Stimulated activated CD4-positive, alpha-beta T cell treated with anti-CD3 and anti-CD28 coated beads, Interleukin-4, amount 100 ng/mL, for 1 hour (primary cell): ENCODE results near the gene BMP7.

Source experiments
- DNase-seq: peaks from one replicate; pipeline ENCODE4 v3.0.0-alpha.2; 2020

BMP7 gene

GRCh38 chr20:57187068-57187634 is 79.3 kb downstream of the BMP7 start:
- DNase-seq, result no peak

- no peak for DNase-seq
Observed at GRCh38 chr20:57186192-57186591, 80.2 kb downstream of the BMP7 start.

GRCh38 chr20:57185188-57185743 is 81.2 kb downstream of the BMP7 start:
- no peak for DNase-seq

- no peak for DNase-seq
Observed at GRCh38 chr20:57183457-57184009, 82.9 kb downstream of the BMP7 start.

GRCh38 chr20:57181639-57182038 is 84.8 kb downstream of the BMP7 start:
- no peak for DNase-seq

DNA sequence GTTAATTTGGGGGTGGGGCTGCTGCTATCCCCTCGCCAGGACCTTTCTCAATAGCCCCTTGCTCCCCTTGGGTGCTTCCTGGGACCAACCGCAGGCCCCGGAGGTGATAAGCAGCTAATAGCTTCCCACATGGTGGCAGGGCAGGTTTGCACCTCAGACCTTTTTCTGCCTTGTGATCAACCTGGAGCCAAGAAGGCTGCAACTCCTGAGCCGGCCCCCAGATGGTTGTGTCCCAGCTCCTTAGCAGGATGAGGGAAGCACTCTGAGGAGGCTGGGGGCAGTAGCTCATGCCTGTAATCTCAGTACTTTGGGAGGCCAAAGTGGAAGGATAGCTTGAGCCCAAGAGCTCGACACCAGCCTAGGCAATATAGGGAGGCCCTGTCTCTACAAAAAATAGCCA is 85.5 kb downstream of the BMP7 start:
- DNase-seq, result no peak

DNA sequence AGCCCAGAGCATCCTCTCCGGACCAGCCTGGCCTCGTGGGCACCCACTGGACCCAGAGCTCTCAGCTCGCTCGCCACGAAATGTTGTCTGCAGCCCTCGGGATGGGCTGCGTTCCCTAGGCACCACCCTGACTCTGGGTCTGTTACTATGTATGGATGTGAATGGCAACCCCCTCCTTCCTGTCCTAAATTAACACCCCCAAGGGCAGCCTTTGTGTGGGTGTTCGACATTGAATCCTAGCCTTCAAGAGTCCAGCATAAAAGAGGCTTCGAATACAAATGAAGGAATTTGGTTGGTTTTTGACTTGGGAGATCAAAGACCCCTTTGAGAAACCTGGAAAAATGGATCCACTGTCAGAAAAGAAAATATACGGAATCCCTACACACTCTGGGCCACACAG is 86.1 kb downstream of the BMP7 start:
- DNase-seq, result no peak

GRCh38 chr20:57179265-57179664 is 87.2 kb downstream of the BMP7 start:
- DNase-seq, result no peak

DNA sequence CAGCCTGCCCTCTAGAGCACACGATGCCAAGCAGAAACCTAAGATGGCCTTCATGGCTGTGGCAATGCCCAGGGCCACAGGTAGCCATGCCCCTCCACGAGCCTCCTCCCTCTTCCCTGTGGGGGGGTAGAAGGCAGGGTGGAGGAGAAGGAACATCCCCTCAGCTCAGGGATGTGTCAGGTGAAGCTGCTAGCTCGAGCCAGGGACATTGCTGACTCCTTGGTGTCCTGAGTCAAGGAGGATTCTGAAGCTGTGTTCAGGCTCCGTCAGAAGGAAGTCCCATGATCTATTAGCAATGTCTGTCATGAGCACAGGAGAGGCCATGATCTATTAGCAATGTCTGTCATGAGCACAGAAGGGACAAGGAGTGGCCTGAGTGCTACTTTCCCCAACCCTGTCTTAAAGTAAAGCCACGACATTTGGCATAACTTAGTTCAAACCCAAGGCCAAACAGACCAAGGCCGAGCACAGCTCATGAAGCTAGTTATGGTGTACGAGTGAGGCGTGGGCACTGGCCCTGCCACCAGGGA is 87.8 kb downstream of the BMP7 start:
- no peak for DNase-seq

DNA sequence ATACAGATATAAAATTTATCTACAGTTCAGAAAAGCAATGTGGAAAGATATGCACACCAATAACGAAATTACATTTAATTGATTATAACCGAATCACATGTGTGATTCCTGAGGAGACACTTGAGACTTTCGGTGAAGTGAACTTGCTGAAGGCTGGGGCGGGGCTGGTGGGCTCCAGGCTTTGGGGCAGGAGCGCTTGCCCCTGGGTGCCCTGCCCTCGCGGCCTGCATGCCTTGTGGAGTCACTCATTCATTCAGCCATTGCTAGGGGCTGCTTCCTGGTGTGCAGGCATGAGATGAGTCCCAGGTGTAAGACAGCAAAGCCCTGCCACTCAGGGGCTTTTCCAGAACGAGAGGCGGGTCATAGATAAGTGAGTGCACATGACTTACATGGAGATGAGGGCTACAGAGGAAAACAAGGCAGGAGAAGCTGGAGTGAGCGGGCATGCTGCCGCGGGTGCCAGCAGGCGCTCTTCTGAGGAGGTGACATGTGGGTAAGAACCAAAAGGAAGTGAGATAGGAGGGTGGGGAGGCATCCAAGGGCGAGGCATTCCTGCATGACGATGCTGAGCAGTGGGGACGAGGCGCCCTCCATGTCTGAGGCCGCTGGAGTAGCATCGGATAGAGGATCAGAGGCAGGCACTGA is 88.7 kb downstream of the BMP7 start:
- DNase-seq, result no peak

- no peak for DNase-seq
Observed at GRCh38 chr20:57176842-57177241, 89.6 kb downstream of the BMP7 start.

GRCh38 chr20:57175397-57176010 is 90.9 kb downstream of the BMP7 start:
- no peak for DNase-seq

GRCh38 chr20:57174737-57175136 is 91.7 kb downstream of the BMP7 start:
- DNase-seq, result no peak

DNA sequence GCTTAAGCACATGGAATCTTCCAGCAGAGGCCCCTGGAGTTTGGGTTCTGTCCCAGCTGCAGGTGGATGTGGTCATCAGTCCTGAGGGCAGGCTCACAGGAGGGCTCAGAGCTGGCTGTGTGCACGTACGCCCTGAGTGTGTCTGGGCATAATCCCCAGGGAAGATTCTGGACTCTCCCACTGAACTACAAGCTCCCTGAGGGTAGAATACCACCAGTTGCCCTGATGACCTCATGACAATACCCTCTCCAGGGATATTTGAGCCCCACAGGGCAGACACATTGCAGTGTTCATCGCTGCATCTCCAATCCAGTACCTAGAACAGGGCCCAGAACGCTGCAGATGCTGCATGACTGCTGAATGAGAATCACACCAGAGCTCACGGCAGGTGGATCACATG is 92.5 kb downstream of the BMP7 start:
- no peak for DNase-seq

GRCh38 chr20:57173041-57173440 is 93.4 kb downstream of the BMP7 start:
- DNase-seq, result no peak

DNA sequence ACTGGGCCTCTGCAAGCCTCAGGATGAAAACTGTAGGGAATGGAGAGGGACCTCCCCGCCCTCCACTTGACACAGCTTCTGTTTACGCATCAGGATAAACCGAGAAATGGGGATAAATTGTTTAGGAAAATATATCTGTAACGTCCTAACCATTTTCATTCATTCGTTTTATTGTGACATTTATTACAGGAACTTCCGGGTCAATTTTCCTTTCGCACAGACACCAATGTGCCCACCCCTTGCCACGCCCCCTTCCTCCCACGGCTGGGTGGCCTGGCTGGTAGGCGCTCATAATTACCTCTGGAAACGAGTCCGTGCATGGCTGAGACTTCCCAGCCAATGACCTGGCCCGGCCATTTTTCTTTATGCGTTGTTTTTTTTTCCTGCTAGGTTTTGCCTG is 96.1 kb downstream of the BMP7 start:
- DNase-seq, result no peak

- no peak for DNase-seq
Observed at GRCh38 chr20:57169162-57169561, 97.3 kb downstream of the BMP7 start.

GRCh38 chr20:57167971-57168701 is 98.3 kb downstream of the BMP7 start:
- no peak for DNase-seq

DNA sequence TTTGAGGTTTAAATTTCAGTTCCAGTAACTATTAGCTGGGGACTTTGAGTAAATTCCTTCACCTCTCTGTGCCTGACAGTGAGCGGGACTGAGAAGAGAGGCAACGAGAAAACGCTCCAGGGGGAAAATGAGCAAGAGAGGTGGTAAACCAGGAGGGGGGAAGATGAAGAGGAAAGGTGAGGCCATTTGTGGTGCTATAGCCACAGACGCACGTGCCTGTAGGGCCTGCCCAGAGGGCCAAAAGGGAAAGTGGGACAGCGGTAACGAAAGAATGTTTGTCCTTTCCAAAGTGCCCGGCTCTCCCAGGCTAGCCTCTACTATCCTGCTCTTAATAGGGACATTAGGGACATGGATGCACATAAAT is 99.2 kb downstream of the BMP7 start:
- DNase-seq, result no peak

- DNase-seq, result no peak
Observed at GRCh38 chr20:57166568-57167291, 99.7 kb downstream of the BMP7 start.

DNA sequence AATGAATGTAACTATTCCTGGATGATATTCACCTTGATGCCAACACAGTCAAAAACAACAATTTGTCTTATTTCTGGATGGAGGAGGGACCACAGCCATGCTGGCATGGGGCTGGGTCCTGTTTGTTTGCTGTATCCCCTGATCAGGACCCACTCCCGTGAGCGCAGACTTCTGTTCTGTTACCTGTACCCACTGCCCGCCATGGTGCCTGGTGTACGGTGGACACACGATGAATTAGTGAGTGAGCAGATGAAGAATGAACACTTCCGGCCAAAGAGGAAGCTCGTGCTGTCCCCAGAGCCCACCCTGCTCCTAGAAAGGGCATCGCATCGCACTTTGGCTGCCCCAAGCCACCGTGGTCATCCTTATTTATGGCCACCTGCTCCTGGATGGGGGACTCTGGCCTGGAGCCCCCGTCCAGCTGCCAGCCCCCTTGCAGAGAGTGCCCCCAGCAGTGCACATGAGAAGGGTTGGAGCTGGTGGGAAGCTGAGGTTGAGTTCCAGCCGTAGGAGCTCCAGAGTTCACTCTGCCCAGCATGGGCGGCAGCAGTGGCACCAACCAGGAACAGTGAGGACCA is 100.9 kb downstream of the BMP7 start:
- no peak for DNase-seq

DNA sequence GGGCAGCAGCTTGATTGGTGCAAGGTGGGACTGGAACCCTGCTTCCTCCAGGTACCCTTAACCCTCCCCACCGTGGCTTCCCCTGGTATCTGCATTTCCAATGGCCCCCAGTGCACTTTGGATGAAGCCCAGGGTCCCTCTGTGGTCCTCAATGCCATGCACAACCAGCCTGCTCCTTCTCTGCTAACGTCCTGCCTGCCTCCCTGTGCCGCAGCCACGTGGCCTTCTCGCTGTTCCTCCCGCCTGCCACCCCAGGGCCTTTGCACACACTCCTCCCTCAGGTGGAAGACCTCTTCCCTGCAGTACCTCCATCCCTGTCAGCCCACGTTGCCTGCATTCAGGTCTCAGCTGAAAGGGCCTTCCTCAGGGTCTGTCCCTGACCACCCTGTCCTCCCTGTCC is 101.6 kb downstream of the BMP7 start:
- no peak for DNase-seq
